HS-27A (cell line): ENCODE measurements around the gene MBD4.
A peak's percentile ranks its signal among the peaks of the same experiment; 100 is the strongest.
"Not testable (repeated sequence)": the region's sequence is repeated elsewhere in the genome, so short reads cannot be mapped to it uniquely, and the experiment has no call there.

Source experiments
- DNase-seq: peaks from one replicate; pipeline ENCODE4 v3.0.0-alpha.2; 2012; ENCODE audit warnings: low read depth, missing footprints

MBD4 gene

DNA sequence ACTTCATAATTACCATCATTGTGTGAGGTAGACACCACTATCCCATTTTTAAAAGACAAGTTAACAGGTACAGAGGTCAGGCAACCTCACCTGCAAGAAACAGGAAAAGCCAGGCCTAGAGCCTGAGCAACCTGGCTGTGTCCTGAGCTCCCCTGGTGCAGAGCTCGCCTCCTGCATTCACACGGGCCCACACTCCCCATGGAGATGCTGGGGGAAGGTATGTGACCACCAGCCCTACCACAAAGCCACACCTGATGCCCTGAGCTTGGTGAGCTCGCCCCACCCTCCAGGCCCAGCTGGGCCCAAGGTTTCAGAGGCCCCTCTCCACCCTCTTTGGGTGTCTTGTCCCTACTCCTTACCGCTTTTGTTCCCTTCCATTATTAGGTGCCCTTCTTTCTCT lies 10.1 kb downstream of the MBD4 start:
- DNase-seq = no peak

DNA sequence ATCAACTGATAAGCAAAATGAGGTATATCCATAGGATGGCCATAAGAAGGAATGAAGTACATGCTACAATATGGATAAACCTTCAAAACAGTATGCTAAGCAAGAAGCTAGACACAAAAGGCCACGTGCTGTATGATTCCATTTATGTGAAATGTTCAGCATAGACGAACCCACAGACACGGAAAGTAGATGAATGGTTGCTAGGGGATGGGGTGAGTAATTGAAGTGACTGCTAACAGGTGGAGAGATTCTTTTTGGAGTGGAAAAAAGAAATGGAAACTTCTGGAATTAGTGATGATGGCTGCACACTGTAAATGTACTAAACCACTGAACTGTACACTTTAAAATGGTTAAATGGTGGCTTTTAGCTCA lies 10.7 kb downstream of the MBD4 start:
- no peak for DNase-seq

DNA sequence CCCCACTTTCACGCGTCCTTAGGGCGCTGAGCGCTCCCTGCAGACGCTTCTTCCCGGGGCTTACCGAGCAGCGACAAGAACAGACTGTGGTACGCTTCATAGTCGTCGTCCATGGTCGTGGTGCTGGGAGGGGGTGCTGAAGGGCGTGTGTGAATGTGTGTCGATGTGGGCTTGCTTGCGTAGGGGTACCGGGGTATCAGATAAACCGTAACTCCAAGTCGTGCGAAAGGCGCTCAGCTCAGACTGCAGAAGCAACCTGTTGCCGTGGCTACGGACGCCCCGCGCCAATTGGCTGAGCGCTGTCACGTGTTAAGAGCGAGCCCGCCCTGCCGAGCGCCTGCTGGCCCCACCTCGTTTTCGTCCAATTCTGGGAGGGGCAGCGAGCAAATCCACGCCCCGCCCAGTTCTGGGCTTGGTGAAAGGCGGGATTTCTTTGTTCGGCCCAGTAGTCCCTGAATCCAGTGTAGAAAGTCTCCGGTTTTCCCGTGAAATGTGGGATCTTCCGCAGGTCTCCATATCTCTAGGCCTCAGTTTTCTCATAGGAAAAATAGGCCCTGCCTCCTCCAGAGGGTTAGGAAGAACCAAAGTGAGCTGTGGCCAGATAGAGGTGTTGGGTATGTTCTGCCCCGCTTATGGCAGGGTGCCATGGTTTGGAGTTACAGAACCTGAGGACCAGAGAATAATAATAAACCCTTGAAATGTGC lies 11.2 kb downstream of the MBD4 start, which contains the start of gene EFCAB12:
Gene EFCAB12, minus strand, starts transcription at position 261 of the 704 bp plus-strand sequence. Its CDS starts 148 bp downstream, at position 113.
- no peak for DNase-seq

DNA sequence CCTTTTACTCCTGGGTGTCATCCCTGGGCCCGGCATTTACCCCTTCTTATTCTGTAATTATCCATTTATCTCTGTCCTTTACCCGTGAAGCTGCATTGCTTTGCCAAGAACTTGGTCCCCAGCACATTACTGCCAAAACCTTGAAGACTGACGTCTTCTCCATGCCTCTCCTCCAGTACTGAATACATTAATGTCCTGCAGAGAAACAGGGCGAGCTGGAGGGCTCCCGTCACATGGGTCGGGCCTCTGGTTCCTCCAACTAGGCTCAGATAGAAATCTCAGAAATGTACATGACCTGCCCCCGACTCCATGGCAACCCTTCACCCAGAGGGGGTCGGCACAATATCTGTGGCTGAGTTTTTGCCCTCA lies 11.8 kb downstream of the MBD4 start:
- DNase-seq = no peak

DNA sequence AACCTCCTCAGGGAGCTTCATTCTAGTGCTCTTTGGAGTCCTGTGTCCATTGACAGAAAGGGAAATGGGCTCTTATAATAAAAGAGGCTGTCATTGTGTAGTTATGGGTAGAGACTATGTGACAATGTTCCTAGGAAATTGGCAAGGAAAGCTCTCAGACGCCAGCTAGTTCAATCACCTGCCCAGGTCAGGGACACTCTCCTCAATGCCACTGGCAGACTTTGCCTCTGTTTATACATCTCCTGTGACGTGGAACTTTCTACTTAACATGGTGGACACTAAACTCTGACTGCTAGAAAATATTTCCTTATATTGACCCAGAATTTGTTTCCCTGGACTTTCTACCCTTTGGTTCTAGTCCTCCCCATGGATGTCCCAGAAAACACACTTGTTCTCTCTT lies 14.1 kb downstream of the MBD4 start:
- DNase-seq = no peak

DNA sequence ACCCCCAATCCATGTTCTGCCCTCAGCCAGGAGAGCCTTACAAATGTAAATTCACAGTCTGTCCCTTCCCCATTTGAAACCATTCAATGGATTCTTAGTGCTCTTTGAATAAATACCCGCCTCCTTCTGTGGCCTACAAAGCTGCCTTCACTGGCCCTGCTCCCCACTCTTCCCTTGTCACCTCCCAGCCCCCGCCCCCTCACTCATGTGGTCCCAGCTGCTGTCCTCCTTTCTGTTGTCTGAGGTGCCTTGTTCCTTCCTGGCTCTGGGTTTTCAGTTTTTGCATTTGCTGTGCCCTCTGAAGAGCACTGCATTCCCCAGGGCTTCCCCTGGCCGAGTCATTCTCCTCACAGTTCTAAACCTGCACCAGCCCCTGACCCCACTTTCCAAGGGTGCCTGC lies 14.5 kb downstream of the MBD4 start:
- no peak for DNase-seq

DNA sequence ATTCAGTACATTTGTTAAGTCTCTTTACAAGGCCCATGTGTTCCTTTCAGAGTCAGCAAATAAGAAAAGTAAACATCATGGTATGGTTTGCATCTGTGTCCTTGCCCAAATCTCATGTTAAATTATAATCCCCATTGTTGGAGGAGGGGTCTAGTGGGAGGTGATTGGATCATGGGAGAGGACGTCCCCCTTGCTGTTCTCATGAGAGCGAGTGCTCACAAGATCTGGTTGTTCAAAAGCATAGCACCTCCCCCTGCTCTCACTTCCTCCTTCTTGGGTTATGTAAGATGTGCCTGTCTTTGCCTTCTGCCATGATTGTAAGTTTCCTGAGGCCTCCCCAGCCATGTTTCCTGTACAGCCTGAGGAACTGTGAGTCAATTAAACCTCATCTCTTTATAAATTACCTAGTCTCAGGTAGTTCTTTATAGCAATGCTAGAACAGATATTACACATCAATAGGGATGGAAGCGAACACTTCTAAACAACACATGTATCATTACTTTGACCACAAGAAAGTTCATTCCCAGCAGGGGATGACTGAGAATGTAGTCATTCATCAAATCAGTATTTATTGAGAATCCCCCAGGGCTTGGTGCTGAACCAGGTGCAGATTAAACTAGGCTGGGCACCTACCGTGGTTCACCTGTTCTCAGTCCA lies 15.4 kb downstream of the MBD4 start:
- no peak for DNase-seq

DNA sequence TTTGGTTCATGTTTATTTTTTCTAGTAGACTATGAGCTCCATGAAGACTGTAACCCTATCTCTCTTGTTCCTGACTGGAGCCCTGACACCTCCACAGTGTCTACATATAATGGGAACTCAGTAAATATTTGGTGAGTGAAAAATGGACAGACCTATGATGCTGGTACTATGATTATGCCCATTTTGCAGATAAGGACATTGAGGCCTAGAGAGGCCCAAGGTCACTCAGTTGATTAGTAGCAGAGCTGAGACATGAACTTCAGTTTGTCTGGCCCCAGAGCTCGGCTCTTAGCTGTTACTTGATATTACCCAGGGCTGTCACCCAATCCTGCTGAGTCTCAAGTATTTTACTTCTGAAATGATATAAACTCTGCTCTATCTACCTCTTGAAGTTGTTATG lies 16.9 kb downstream of the MBD4 start:
- DNase-seq = no peak

DNA sequence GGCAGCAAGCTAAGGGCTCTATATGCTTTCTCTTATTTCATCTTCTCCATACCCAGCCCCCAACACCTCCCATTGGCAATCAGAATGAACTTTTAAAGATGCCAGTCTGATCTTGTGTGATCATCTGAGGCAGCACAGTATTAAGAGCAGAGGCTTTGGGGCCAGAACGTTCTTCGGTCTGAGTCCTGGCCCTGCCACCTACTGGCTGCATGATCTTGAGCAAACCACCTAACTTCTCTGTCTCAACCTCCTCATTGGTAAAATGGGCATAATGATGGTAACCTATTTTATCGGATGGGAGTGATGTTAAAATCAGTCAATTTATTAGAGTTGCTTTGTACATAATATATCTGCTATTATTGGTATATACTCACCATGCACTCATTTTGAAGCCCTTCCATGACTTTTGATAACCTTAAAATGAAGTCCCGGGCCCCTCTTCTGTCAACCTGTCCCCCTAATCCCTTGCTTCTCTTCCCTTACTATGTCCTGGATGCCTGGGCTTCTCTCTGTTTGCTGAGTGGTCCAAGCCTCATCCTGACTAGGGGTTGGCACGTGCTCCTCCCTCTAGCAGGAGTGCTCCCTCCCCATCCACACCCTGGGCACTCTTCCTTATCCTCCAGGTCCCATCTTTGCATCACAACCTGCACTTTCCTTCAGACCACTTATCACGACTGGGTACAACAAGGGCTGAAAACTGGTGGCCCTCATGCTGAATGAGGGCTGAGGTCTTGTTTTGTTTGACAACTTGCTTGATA lies 17.6 kb downstream of the MBD4 start:
- DNase-seq = no peak

DNA sequence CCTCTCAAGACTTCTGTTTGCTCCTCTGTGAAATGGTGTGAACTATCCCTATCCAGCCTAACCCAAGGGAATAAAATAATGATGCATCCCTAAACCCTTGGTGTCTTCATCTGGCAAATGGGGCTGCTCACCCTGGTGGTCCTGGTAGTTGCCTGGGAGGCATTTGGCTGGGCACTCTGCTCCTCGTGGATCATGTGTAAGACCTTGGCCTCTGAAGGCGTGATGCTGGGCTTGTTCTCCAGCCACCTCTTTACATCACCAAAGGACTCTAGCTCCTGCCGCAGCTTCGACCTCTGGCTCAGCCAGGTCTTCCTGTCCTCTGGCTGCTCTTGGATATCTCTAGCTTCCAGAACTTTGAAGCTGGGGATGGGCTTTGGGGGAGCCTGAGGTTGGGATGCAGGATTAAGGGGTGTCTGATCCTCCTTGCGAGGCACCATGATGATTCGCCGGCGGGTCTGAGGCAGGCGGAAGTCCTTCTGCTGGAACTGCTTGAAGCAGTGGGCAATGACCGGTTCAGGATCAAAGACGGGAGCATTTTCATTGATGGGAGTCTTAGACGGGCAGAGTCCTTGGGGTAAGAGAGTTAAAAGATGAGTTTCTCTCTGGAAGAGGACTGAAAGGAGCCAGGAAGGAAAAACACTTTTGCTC lies 18.4 kb downstream of the MBD4 start:
- DNase-seq = no peak

DNA sequence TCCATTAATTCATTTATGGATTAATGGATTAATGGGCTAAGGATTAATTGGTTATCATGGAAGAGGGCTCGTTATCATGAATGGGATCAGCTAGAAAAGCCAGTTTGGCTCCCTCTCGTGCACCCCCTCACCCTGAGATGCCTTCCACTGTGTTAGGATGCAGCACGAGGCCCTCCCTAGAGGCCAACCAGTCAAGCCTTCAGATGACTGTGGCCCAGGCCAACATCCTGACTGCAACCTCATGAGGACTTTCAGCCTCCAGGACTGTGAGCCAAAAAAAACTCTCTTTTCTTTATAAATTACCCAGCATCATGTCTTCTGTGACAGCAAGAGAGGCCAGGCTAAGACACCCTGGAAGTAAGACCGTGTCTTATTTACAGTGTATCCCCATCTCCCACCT lies 20.3 kb downstream of the MBD4 start:
- no peak for DNase-seq

DNA sequence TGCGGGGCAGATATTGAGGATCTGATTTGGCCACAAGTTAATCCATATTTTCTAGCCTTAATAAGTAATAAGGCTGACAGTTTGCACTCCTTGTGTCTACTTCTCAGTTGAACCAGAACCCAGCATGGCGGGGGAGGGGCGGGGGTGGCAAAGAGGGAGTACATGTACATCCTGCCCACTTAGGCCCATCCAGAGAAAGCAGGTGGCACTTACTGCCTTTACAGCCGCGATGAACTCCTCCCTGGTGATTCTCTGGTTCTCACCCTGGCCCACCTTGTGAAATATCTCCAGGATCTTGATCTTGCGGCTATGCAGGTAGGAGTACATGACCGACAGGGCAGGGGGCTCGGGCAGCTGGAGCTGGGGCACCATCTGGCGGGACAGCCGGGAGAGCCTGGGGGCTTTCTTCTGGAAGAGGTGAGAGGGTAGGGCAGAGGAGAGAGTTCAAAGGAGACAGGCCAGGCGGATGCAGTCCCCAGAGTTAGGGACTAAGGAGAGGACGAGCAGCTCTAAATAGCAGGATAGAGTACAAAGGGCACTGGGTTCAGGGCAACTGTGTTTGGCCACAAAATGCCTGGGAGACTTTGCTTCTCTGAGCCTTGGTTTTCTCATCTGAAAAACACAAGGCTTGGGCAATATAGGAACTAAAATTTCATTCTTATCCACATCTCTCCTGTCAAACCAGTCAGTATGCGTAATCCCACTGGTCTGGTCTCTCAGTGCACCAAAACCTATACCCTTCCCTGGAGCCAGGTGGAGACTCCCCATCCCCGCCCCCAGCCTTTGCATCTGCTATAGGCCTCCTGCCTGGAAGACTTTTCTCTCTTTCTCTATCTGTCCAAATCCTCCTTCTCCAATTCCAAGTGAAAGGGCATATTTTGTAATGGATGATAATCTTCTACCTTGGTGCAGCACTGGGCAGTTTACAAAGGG lies 21.4 kb downstream of the MBD4 start:
- DNase-seq = no peak

DNA sequence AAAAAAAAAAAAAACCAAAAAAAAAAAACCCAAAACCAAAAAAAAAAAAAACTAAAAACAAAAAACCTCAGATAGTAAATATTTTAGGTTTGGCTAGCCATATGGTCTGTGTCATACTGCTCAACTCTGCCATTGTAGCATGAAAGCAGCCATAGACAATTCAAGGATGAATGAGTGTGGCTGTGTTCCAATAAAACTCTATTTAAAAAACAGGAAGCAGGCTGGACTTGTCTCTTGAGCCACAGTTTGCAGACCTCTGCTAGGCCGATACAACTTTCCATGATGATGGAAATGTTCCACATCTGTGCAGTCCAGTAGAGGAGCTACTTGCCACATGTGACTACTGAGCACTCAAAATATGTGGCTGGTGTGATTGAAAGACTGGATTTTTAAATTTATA lies 22.4 kb downstream of the MBD4 start:
- DNase-seq = no peak

DNA sequence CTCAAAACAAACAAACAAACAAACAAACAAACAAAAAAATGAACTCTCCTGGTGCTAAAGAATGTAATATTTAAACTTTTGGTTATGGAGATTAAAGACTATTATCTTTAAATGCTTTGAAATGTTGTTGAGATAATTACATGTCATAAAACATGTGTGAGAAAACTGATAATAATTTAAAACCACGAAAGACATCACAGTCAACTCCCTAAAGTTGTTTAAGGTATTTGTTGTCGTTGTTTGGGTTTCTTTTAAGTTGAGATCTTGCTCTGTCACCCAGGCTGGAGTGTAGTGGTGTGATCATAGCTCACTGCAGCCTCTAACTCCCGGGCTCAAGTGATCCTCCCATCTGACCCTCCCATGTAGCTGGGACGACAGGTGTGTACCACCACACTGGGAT lies 23.3 kb downstream of the MBD4 start:
- DNase-seq = no peak

DNA sequence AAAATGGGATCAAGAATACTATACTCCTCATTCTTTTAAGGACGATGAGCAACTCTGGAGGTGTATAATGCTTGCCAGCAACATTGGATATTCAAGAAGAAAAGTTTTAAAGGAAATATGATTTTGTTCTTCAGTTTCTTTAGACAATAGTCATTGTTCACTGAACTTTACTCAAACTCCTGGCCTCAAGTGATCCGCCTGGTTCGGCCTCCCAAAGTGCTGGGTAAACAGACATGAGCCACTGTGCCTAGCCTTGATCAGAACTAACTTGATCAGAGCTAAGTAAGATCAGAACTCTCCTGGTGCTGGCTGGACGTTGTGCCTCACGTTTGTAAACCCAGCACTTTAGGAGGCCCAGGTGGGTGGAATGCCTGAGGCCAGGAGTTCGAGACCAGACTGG lies 23.9 kb downstream of the MBD4 start:
- DNase-seq = no peak

DNA sequence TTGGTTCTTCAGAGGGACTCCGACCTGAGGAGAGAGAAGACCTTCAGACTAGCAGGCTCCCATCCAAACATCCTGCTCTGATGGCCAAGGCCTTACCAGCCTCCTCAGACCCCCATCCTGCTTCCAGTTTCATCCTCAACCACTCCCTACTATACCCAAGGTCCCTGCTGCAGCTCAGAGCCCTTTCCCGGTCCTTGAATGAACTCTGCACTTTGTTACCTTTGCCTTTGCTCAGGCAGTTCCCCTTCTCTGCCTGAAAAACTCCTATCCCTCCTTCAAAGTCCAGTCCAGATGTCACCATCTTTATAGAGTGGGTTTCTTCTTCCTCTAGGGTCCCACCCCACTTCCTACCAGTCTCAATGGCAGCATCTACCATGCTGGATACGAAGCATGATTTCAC lies 24.4 kb downstream of the MBD4 start:
- no peak for DNase-seq

DNA sequence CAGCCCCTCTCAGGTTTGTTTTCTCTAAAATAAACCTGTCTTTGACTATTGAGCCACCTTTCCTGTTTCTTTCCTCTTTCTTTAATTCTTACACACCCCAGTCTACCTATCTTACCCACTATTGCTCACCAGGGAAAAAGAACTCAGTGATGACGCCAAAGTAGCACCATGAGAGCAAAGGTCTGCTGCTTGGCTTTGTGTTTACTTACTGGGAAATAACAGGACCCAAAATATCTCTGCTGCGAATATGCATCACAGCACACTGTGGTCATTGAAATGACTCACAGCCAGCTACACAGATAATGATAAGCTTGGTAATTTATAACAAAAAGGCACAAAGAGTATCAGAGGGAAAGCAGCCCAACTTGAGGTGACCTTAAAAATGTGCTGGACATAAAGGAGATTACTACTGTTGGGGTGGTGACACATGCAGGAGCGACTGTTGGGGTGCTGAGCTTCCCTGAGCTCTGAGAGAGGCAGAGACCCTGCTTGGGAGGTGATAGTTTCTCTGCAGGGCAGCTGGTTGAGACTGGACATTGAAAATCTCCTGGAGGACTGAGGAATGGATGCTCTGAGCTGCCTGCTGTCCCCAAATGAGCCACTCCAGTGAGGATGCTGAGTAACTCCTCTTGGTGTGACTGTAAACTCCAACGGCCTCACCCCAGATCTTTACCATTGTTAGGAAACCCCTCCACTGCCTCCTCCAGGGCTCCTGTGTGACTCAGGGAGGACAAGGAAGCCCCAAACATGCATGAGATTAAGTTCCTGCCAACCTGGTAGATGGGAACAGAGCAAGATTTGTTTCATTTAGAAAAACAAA lies 25.9 kb downstream of the MBD4 start:
- DNase-seq = peak; percentile 43

DNA sequence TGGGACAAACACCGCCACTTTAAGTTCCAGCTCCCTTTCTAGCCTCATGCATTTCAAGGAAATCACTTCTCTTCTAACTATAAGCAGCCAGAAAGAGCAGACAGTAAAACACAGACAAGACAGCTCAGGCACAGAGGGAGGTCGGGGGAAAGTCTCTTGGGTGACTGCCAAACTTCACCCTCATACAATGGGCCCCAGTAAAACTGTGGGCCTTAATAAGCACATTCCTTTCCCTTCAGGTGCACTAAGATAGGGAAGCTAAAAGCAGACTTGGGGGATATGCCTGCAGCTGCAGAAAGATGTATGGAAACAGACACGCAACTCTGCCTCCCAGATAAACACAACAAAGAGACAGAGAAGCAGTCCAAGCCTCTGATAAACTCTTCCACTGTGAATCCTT lies 26.5 kb downstream of the MBD4 start:
- DNase-seq = not testable (repeated sequence)

DNA sequence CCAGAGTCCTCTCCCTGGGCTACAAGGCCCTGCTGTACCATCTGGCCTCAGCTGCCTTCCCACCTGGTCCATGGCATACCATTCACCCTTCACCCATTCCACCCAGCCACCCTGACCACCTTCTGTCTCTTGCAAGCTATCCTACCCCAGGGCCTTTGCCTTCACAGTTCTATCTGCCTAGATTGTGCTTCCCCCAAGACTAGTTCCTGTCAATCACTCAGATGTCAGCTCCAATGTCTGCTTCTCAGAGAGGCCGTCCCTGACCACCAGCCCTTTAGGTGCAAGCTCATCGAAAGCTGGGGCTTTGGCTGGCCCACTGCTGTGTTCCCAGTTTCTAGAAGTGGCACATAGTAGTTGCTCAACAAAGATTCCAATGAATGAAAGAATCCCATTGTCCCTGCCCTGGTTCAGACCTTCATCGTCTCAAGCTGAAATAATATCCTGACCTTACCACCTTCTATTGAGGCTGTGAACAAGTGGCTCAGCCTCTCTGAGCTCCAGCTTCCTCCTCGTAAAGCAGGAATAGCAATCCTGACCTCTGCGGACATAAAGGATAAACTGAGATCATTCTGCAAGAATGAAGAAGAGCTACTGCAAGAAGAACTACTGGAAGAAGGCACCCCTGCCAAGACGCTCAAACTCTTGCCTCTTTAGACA lies 27.1 kb downstream of the MBD4 start:
- DNase-seq = no peak

DNA sequence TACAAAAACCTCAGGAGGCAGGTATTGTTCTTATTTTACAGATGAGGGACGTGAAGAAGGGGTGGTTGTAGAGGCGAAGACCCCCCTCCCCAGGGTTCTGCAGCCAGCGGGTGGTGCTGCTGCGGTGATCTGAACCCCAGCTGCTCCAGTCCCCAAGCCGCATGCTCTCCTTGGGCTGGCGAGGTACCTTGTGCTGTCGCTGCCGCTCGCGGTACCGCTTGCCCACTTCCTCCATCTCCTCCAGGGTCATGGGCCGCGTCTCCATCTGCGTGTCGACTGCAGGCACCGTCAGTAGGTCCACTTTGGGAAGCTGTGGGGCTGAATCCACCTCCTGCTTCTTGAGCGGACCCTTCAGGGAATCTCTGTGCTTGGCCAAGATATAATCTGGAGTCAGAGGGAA lies 28.8 kb downstream of the MBD4 start:
- DNase-seq = no peak
